Endodermal cell (in vitro differentiated cells): ENCODE data around the gene ITGB3. TPM values are rescaled to one million over a fixed set of nuclear protein-coding genes. Genes with fewer than 3 reads are reported as not detected.

Experiments used
- DNase-seq: peaks from one replicate; pipeline ENCODE4 v3.0.0-alpha.2; 2017
- H3K27ac ChIP-seq: 2 replicates; pipeline ENCODE4 v1.5.1; 2013; ENCODE audit warnings: mild to moderate bottlenecking, low read depth, low read length, moderate library complexity
- H3K27me3 ChIP-seq: 2 replicates; pipeline ENCODE4 v1.6.1; 2013; ENCODE audit warnings: mild to moderate bottlenecking, low read length, moderate library complexity; ENCODE audit not compliant: insufficient read depth, control insufficient read depth, poor library complexity, severe bottlenecking
- H3K36me3 ChIP-seq: 2 replicates; pipeline ENCODE4 v1.7.0; 2013; ENCODE audit warnings: mild to moderate bottlenecking, low read length, moderate library complexity; ENCODE audit not compliant: control insufficient read depth, insufficient read depth
- H3K4me1 ChIP-seq: one replicate; pipeline ENCODE4 v1.7.0; 2013; ENCODE audit warnings: low read length; ENCODE audit not compliant: control insufficient read depth, insufficient read depth
- H3K4me3 ChIP-seq: 2 replicates; pipeline ENCODE4 v1.5.1; 2013; ENCODE audit warnings: mild to moderate bottlenecking, low read length, moderate library complexity
- H3K9ac ChIP-seq: 2 replicates; pipeline ENCODE4 v1.6.1; 2013; ENCODE audit warnings: mild to moderate bottlenecking, low read length, moderate library complexity; ENCODE audit not compliant: poor library complexity, severe bottlenecking; ENCODE audit errors: extremely low read depth
- H3K9me3 ChIP-seq: 2 replicates; pipeline ENCODE4 v1.6.1; 2013; ENCODE audit warnings: mild to moderate bottlenecking, low read length, moderate library complexity; ENCODE audit not compliant: control insufficient read depth
- H3K27ac Mint-ChIP-seq: 2 replicates; pipeline ENCODE4 v1.8.0; 2020; ENCODE audit warnings: mixed read lengths
- H3K27me3 Mint-ChIP-seq: 2 replicates; pipeline ENCODE4 v1.8.0; 2021; ENCODE audit warnings: mild to moderate bottlenecking, mixed read lengths; ENCODE audit not compliant: insufficient read depth
- H3K36me3 Mint-ChIP-seq: 2 replicates; pipeline ENCODE4 v1.8.0; 2020; ENCODE audit warnings: low read depth, mixed read lengths
- H3K4me1 Mint-ChIP-seq: 2 replicates; pipeline ENCODE4 v1.8.0; 2020; ENCODE audit warnings: mixed read lengths
- H3K4me3 Mint-ChIP-seq: 2 replicates; pipeline ENCODE4 v1.8.0; 2020; ENCODE audit warnings: mild to moderate bottlenecking, moderate library complexity, mixed read lengths
- H3K9me3 Mint-ChIP-seq: 2 replicates; pipeline ENCODE4 v1.8.0; 2020; ENCODE audit warnings: mild to moderate bottlenecking, mixed read lengths
- CTCF ChIP-seq: fragments of 200-600 bp; sonication (generic); conservative IDR thresholded peaks from 2 replicates; pipeline ENCODE4 v1.5.0; 2021; ENCODE audit warnings: antibody characterized with exemption, mild to moderate bottlenecking
- WGBS, 2 experiments: methylation state at CpG; one replicate each; pipeline versions ENCODE4 v1.1.5 to v1.1.7; 2013; ENCODE audit warnings: missing lambda C conversion rate in 2 of 2, mixed read lengths in 1 of 2; ENCODE audit not compliant: insufficient coverage in 1 of 2, insufficient read length in 1 of 2; 5-methylcytosine and 5-hydroxymethylcytosine counted together
- total RNA-seq, 2 donors: library from RNA; stranded (reverse); fragmentation: NEBNext Ultra II Directional in 1 of 2; extraction: Animal tissue kit (Norgen Biotek cat#: 25700) in 1 of 2; gene quantifications; 2 replicates in 1 of 2; 3 replicates in 1 of 2; pipeline ENCODE4 v1.2.1, GENCODE V29; 2021

ITGB3 gene
- total RNA-seq, 2 donors from 2014 or later: 0.51 to 0.73 TPM

GRCh38 chr17:47225911-47226688 lies 27.5 kb upstream of the ITGB3 start:
- Histone ChIP-seq H3K4me1 (no peaks in the 10 kb centered on the region), H3K9me3 (peaks cover 17% of the 10 kb centered on the region), H3K27ac (no peak overlapping the region), H3K4me3 (no peak overlapping the region), H3K9ac (no peak overlapping the region), H3K36me3 (peaks cover 24% of the 10 kb centered on the region), H3K27me3 (no peaks in the 10 kb centered on the region)
- no peak for TF ChIP-seq CTCF
- Mint-ChIP-seq H3K27me3 (peaks cover 36% of the 10 kb centered on the region), H3K4me1 (peaks cover 12% of the 10 kb centered on the region), H3K4me3 (no peak overlapping the region), H3K36me3 (peaks cover 10% of the 10 kb centered on the region), H3K9me3 (peaks cover 19% of the 10 kb centered on the region), H3K27ac (no peak overlapping the region)
- DNase-seq: no peak
- 97% methylated on average over 2 of the region's 2 CpGs; no CpG with 5 or more reads in 1 of the 2 experiments for WGBS, 2 experiments

GRCh38 chr17:47227862-47228261 lies 25.8 kb upstream of the ITGB3 start:
- Histone ChIP-seq H3K27me3 (no peaks in the 10 kb centered on the region), H3K9ac (no peak overlapping the region), H3K36me3 (peaks cover 9% of the 10 kb centered on the region), H3K4me1 (no peaks in the 10 kb centered on the region), H3K27ac (no peak overlapping the region), H3K4me3 (no peak overlapping the region), H3K9me3 (peaks cover 17% of the 10 kb centered on the region)
- TF ChIP-seq CTCF: no peak
- no peak for DNase-seq
- H3K36me3 Mint-ChIP-seq: peaks cover 10% of the 10 kb centered on the region
- H3K27ac Mint-ChIP-seq: no peak overlapping the region
- peaks cover 12% of the 10 kb centered on the region for H3K4me1 Mint-ChIP-seq
- H3K27me3 Mint-ChIP-seq: peaks cover 28% of the 10 kb centered on the region
- H3K4me3 Mint-ChIP-seq: no peak overlapping the region
- peaks cover 19% of the 10 kb centered on the region for H3K9me3 Mint-ChIP-seq
- 92 to 100% methylated on average over 2 of the region's 2 CpGs for WGBS, 2 experiments

- Histone ChIP-seq H3K36me3 (no peaks in the 10 kb centered on the region), H3K4me1 (no peaks in the 10 kb centered on the region), H3K27me3 (no peaks in the 10 kb centered on the region), H3K27ac (no peak overlapping the region), H3K4me3 (no peak overlapping the region), H3K9ac (no peak overlapping the region), H3K9me3 (peaks cover 3% of the 10 kb centered on the region)
- Mint-ChIP-seq H3K4me3 (no peak overlapping the region), H3K36me3 (no peaks in the 10 kb centered on the region), H3K27me3 (peaks cover 23% of the 10 kb centered on the region), H3K9me3 (peaks cover 4% of the 10 kb centered on the region), H3K4me1 (peaks cover 9% of the 10 kb centered on the region), H3K27ac (peak overlapping the region; percentile 10)
- 5 to 25% methylated on average over 13 to 22 of the region's 22 CpGs for WGBS, 2 experiments
- TF ChIP-seq CTCF: peak; percentile 95
- DNase-seq: peak; percentile 97
These were observed 23.8 kb upstream of the ITGB3 start for GRCh38 chr17:47229535-47230443.
